HUES48 (cell line): ENCODE data around the gene NRDC.
"Not testable (repeated sequence)": the region's sequence is repeated elsewhere in the genome, so short reads cannot be mapped to it uniquely, and the experiment has no call there.

Experiments
- H3K27ac ChIP-seq: one replicate; pipeline ENCODE4 v1.7.0; 2013; ENCODE audit warnings: low read depth, low read length, inconsistent platforms
- H3K27me3 ChIP-seq: 2 replicates; pipeline ENCODE4 v1.6.1; 2013; ENCODE audit warnings: mild to moderate bottlenecking, low read length; ENCODE audit not compliant: control insufficient read depth, insufficient read depth
- H3K36me3 ChIP-seq: 2 replicates; pipeline ENCODE4 v1.6.1; 2013; ENCODE audit warnings: low read length; ENCODE audit not compliant: control insufficient read depth, insufficient read depth
- H3K4me1 ChIP-seq: 2 replicates; pipeline ENCODE4 v1.6.1; 2013; ENCODE audit warnings: mild to moderate bottlenecking, low read length; ENCODE audit not compliant: control insufficient read depth, insufficient read depth
- H3K4me3 ChIP-seq: 2 replicates; pipeline ENCODE4 v1.5.1; 2013; ENCODE audit warnings: mild to moderate bottlenecking, low read depth, low read length
- H3K9ac ChIP-seq: 2 replicates; pipeline ENCODE4 v1.6.1; 2013; ENCODE audit warnings: mild to moderate bottlenecking, low read depth, low read length, moderate library complexity
- H3K9me3 ChIP-seq: 2 replicates; pipeline ENCODE4 v1.6.1; 2013; ENCODE audit warnings: low read length; ENCODE audit not compliant: control insufficient read depth, insufficient read depth

Gene NRDC

DNA sequence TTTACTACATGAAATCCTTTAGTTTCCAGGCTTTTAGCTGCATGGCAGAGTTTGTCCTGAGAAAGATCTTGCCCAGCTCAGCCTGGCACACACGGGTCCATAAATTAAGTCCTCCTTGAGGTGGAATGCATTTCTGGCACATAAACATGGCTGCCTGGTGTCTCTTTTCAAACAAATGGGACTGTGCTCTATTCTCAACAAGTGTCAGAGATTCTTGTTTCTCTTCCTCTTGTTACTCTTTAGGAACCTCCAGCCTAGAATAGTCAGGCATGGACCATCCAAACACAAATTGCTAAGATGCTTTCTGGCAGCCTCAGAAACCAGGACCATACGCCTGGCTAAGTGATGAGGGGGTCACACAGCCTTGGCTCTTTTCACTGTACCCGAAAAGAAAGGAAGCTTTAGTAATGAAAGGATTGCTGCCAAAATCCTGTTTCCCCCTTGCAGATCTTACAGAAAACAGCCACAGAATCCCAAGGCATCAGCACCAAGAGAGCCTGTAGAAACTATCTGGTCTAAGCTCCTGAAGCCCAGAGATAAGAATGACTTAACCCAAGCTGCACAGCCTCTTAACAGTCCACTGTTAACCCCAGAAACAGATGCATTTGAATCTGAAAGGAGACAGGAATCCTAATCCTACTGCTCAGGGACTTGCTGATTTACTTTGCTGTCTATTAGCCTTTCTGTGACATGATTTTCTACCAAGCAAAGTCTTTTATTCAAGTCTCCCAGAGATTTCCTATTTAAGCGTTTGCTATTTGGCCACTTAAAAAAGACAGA lies 31.9 kb upstream of the NRDC start:
- no peak overlapping the region for H3K4me3 ChIP-seq
- no peak overlapping the region for H3K27ac ChIP-seq
- H3K9ac ChIP-seq = no peak overlapping the region
- H3K27me3 ChIP-seq = no peaks in the 10 kb centered on the region
- H3K9me3 ChIP-seq = no peaks in the 10 kb centered on the region
- peaks cover 22% of the 10 kb centered on the region for H3K36me3 ChIP-seq
- H3K4me1 ChIP-seq = peaks cover 17% of the 10 kb centered on the region

DNA sequence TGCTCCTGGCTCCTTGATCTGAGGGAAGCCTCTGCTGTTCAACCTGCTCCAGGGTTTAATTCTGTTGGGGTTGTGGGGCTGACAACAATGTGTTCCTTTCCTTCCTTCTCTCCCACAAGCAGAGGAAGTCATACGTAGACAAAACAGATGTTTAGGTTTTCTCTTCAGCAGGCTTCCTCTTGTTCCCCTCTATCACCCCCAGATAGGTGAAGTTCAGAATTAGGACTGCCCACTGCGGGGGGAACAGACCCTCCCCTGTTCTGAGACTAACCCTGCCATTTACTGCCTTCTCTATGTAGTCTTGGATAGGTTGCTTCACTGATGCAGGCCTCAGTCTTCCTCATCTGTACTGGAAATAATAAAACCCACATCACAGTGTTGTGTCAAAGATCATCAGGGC lies 30.0 kb upstream of the NRDC start:
- no peaks in the 10 kb centered on the region for H3K27me3 ChIP-seq
- H3K27ac ChIP-seq = no peak overlapping the region
- H3K9ac ChIP-seq = no peak overlapping the region
- no peaks in the 10 kb centered on the region for H3K9me3 ChIP-seq
- no peak overlapping the region for H3K4me3 ChIP-seq
- peaks cover 4% of the 10 kb centered on the region; the same call in 1 of the 2 replicates for H3K36me3 ChIP-seq
- H3K4me1 ChIP-seq = peaks cover 17% of the 10 kb centered on the region

DNA sequence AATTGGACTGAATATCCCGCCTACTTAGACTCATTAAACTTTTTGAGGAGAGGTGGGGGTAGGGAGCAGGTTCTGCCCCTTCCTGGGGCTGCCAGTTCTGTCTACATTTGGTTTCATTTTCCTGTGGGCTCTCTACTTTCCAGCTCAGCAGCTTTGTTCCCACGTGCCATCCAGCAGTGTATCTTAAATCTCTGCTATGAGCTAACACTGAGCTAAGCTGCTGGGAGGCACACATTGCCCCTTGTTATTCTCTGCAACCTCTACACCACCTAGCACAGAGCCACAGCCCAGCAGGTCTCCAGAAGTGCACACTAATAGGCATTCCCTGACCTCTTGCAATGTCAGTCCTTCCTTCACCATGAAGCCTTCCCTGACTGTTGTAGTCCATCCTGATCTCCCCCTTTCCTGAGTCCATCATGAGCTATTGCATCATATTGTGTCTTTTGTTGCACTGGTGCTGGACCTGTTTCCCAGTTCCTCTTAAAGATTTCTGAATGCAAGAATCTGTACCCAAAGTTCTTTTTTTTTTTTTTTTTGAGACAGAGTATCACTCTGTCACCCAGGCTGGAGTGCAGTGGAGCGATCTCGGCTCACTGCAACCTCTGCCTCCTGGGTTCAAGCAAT lies 28.7 kb upstream of the NRDC start:
- Histone ChIP-seq H3K9me3 (no peaks in the 10 kb centered on the region), H3K4me1 (peaks cover 17% of the 10 kb centered on the region), H3K36me3 (peaks cover 4% of the 10 kb centered on the region; the same call in 1 of the 2 replicates), H3K27me3 (no peaks in the 10 kb centered on the region), H3K4me3 (no peak overlapping the region), H3K27ac (no peak overlapping the region), H3K9ac (no peak overlapping the region)

DNA sequence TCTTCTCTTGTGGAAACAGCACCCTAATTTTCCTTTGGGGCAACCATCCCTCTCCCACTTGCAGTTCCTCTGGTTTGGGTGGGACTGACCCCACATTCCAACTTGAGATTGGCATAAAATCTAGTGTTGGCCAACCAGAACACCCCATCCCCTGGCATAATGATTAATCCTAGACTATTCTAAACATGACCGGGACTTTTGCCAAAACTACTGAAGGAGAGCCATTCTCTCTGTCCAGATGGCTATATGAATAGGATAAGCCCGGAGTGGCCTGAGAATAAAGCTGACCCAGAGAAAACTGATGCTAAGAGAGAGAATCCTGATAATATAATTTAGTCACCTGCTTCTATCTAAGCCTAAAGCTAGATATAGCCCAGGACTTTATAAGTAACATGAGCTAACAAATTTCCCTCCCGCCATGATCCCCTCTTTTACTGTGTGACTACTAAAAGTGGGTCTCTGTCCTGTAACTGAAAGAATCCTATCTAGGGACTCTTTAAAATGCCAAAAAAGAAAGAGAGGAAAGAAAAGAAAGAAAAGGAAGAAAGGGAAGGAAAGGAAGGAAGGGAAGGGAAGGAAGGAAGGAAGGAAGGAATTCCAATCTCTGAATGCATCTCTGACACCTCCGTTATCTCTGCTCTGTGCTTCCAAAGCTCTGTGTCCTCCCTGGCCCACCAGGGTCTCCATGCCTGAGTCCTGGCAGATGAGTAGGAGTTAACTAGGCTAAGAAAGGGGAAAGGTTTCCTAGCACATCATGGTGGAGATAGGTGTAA lies 28.0 kb upstream of the NRDC start:
- Histone ChIP-seq H3K27me3 (no peaks in the 10 kb centered on the region), H3K27ac (no peak overlapping the region), H3K4me3 (no peak overlapping the region), H3K9ac (no peak overlapping the region), H3K36me3 (peaks cover 4% of the 10 kb centered on the region; the same call in 1 of the 2 replicates), H3K4me1 (peaks cover 17% of the 10 kb centered on the region), H3K9me3 (no peaks in the 10 kb centered on the region)

DNA sequence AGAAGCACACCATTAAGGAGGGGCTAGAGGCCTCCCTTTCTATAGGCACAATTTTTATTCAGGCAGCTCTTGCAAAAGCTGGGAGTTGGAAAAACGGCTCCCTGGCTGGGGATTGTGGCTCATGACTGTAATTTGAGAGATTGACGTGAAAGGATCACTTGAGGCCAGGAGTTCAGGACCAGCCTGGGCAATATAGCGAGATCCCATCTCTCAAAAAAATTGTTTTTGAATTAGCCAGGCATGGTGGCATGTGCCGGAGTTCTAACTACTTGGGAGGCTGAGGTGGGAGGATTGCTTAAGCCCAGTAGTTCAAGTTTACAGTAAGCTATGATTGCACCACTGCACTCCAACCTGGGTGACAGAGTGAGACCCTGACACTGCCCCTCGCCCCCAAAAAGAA lies 23.9 kb upstream of the NRDC start:
- Histone ChIP-seq H3K4me3 (no peak overlapping the region), H3K27me3 (no peaks in the 10 kb centered on the region), H3K9me3 (no peaks in the 10 kb centered on the region), H3K4me1 (no peaks in the 10 kb centered on the region), H3K9ac (no peak overlapping the region), H3K36me3 (no peaks in the 10 kb centered on the region), H3K27ac (no peak overlapping the region)

DNA sequence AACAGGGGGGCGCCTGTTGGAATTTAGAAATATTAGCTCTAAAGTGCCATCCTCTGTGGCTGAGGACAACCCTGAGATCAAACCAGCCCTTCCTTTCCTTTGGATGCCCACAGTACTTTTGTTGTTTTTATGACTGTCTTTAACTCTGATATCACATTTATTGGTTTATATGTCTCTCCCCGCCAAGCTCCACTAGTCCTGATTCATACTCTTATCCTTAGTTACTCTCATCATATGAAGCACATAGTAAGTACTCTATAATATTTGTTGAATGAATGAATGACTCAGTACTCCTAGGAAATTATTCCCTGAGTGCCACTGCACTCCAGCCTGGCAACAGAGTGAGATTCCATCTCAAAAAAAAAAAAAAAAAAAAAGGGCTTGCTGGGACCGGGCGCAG lies 22.6 kb upstream of the NRDC start:
- Histone ChIP-seq H3K27ac (no peak overlapping the region), H3K36me3 (no peaks in the 10 kb centered on the region), H3K4me1 (0 out of 2 replicates have a peak, but pooled peaks cover 4% of the 10 kb centered on the region), H3K4me3 (no peak overlapping the region), H3K9me3 (no peaks in the 10 kb centered on the region), H3K27me3 (no peaks in the 10 kb centered on the region), H3K9ac (no peak overlapping the region)

DNA sequence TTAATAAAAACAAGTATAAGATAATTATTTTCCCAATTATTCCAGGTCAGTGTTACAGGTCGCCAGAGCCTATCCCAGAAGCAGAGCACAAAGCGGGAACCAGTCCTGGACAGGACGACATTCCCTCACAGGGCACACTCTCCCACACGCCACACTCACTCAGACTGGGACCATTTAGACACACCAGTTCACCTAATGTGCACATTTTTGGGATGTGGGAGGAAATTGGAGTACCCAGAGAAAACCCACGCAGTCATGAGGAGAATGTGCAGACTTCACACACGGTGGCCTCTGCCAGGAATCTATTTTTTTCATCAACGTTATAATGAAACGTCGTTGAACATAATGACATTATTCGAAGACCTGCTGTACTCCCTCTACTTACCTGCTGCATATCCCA lies 20.5 kb upstream of the NRDC start:
- no peak overlapping the region for H3K4me3 ChIP-seq
- no peak overlapping the region for H3K27ac ChIP-seq
- no peaks in the 10 kb centered on the region for H3K36me3 ChIP-seq
- H3K27me3 ChIP-seq = no peaks in the 10 kb centered on the region
- H3K4me1 ChIP-seq = 0 out of 2 replicates have a peak, but pooled peaks cover 4% of the 10 kb centered on the region
- no peaks in the 10 kb centered on the region for H3K9me3 ChIP-seq
- no peak overlapping the region for H3K9ac ChIP-seq

DNA sequence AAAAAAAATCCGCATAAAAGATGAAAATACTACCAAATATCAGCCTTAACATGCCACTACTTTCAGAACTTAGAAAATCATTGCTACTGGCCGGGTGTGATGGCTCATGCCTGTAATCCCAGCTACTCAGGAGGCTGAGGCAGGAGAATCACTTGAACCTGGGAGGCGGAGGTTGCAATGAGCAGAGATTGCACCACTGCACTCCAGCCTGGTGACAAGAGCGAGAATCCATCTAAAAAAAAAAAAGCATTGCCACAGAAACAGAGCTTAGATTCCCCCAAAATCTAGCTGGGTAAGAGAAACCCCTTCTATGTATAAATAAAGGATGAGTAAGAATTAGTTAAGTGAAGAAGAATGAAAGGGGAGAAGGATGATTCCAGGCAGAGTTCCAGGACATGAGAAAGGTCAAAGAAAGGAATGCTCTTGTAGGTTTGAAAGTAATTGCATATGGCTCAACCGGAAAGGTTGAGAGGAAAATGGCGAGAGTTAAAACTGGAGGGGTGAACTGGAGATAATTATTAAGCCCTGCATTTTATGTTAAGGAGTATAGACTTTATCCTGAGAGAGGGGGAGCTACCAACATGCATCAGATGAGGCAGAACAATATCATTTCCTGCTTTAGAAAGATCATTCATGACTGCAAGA lies 19.7 kb upstream of the NRDC start:
- H3K27me3 ChIP-seq = no peaks in the 10 kb centered on the region
- H3K4me3 ChIP-seq = no peak overlapping the region
- no peaks in the 10 kb centered on the region for H3K9me3 ChIP-seq
- H3K4me1 ChIP-seq = 0 out of 2 replicates have a peak, but pooled peaks cover 4% of the 10 kb centered on the region
- no peak overlapping the region for H3K9ac ChIP-seq
- H3K27ac ChIP-seq = no peak overlapping the region
- H3K36me3 ChIP-seq = no peaks in the 10 kb centered on the region

DNA sequence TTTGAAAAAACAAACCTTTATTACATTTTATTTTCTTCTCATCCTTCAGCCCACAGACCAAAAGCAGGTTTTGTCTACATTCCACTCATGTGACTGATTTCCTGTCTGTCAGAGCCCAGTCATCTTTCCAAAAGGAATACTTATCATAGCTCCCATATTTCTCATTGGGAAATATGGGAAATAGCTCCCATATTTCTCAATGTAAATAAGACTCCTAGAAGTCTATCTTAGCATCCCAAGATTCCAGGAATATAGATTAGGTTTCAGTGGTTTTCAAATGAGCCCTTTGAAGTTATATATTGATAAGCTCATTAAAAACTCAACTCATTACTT lies 19.1 kb upstream of the NRDC start:
- H3K9ac ChIP-seq = no peak overlapping the region
- no peak overlapping the region for H3K4me3 ChIP-seq
- 0 out of 2 replicates have a peak, but pooled peaks cover 4% of the 10 kb centered on the region for H3K4me1 ChIP-seq
- H3K36me3 ChIP-seq = no peaks in the 10 kb centered on the region
- H3K27me3 ChIP-seq = no peaks in the 10 kb centered on the region
- no peaks in the 10 kb centered on the region for H3K9me3 ChIP-seq
- H3K27ac ChIP-seq = no peak overlapping the region

DNA sequence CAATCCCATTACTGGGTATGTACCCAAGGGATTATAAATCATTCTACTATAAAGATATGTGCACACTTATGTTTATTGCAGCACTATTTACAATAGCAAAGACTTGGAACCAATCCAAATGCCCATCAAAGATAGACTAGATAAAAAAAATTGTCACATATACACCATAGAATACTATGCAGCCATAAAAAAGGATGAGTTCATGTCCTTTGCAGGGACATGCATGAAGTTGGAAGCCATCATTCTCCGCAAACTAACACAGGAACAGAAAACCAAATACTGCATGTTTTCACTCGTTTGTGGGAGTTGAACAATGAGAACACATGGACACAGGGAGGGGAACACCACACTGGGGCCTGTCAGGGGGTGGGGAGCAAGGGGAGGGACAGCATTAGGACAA lies 16.2 kb upstream of the NRDC start:
- H3K9ac ChIP-seq, H3K4me3 ChIP-seq, H3K27me3 ChIP-seq, H3K4me1 ChIP-seq, H3K9me3 ChIP-seq, H3K27ac ChIP-seq, H3K36me3 ChIP-seq: not testable (repeated sequence)

DNA sequence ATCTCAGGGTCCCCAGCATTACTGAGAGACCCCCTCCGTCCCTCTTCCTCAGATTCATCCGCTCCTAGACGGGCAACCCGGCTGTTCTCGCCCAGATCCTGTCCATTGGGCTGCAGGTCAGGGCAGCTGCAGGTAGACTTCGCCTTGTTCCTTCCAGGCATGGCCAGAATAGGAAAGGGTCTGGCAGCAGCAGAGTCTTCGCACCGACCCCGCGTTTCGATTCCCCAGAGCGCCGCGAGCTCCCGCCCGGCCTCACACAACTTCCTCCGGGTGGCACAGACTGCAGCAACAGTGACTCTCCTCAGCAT lies 265 bp downstream of the NRDC start:
- peaks cover 17% of the 10 kb centered on the region for H3K4me1 ChIP-seq
- H3K9ac ChIP-seq = peak overlapping the region; percentile 95
- H3K9me3 ChIP-seq = no peaks in the 10 kb centered on the region
- H3K27ac ChIP-seq = peak overlapping the region; percentile 99
- H3K36me3 ChIP-seq = no peaks in the 10 kb centered on the region
- H3K4me3 ChIP-seq = peak overlapping the region; percentile 99
- no peaks in the 10 kb centered on the region for H3K27me3 ChIP-seq
